ENCODE results near the gene RNASE2. TPM values are rescaled to one million over a fixed set of nuclear protein-coding genes. Genes with fewer than 3 reads are reported as not detected.

Gene RNASE2
- total RNA-seq, 1 donor from 2014 or later, result not detected

GRCh38 chr14:20997564-20997963 lies 42.3 kb downstream of the RNASE2 start:
- peaks cover 3% of the 10 kb centered on the region for H3K27me3 Mint-ChIP-seq
- H3K36me3 Mint-ChIP-seq (ENCODE audit: insufficient read depth), result peaks cover 16% of the 10 kb centered on the region
- H3K9me3 Mint-ChIP-seq (ENCODE audit: low read depth), result no peaks in the 10 kb centered on the region
- H3K27ac Mint-ChIP-seq, result peak overlapping the region; percentile 87
- peaks cover 20% of the 10 kb centered on the region for H3K4me1 Mint-ChIP-seq (ENCODE audit: low read depth)
- H3K4me3 Mint-ChIP-seq (ENCODE audit: low read depth), result peak overlapping the region; percentile 35
- no peak for TF ChIP-seq CTCF (IDR thresholded peaks at IDR 0.05; ENCODE audit: unreplicated experiment)
- no peak for DNase-seq (ENCODE audit: low spot score, unreplicated experiment)

GRCh38 chr14:20998139-20998538 lies 42.9 kb downstream of the RNASE2 start:
- Mint-ChIP-seq H3K27me3 (peaks cover 3% of the 10 kb centered on the region), H3K4me3 (ENCODE audit: low read depth) (peak overlapping the region; percentile 4), H3K4me1 (ENCODE audit: low read depth) (peaks cover 25% of the 10 kb centered on the region), H3K36me3 (ENCODE audit: insufficient read depth) (peaks cover 14% of the 10 kb centered on the region), H3K27ac (peak overlapping the region; percentile 87), H3K9me3 (ENCODE audit: low read depth) (no peaks in the 10 kb centered on the region)
- TF ChIP-seq CTCF (IDR thresholded peaks at IDR 0.05; ENCODE audit: unreplicated experiment), result no peak
- no peak for DNase-seq (ENCODE audit: low spot score, unreplicated experiment)

GRCh38 chr14:20998674-20999366 lies 43.5 kb downstream of the RNASE2 start, which contains the start of gene SLC39A2:
Gene SLC39A2 (plus strand): TSS chr14:20999293. CDS start chr14:20999447, 154 bp downstream.
- DNase-seq (ENCODE audit: low spot score, unreplicated experiment), result no peak
- Mint-ChIP-seq H3K27ac (peak within 1 kb of the TSS; percentile 87), H3K27me3 (peaks cover 3% of the 10 kb centered on the region), H3K9me3 (ENCODE audit: low read depth) (no peaks in the 10 kb centered on the region), H3K4me1 (ENCODE audit: low read depth) (peaks cover 26% of the 10 kb centered on the region), H3K36me3 (ENCODE audit: insufficient read depth) (peaks cover 12% of the 10 kb centered on the region), H3K4me3 (ENCODE audit: low read depth) (peak within 1 kb of the TSS; percentile 4)
- TF ChIP-seq CTCF (IDR thresholded peaks at IDR 0.05; ENCODE audit: unreplicated experiment), result no peak

- Mint-ChIP-seq H3K36me3 (ENCODE audit: insufficient read depth) (peaks cover 11% of the 10 kb centered on the region), H3K27ac (no peak overlapping the region), H3K4me1 (ENCODE audit: low read depth) (peaks cover 30% of the 10 kb centered on the region), H3K4me3 (ENCODE audit: low read depth) (no peak overlapping the region), H3K27me3 (peaks cover 3% of the 10 kb centered on the region), H3K9me3 (ENCODE audit: low read depth) (no peaks in the 10 kb centered on the region)
- TF ChIP-seq CTCF (IDR thresholded peaks at IDR 0.05; ENCODE audit: unreplicated experiment), result no peak
- DNase-seq (ENCODE audit: low spot score, unreplicated experiment), result no peak
These were observed 44.3 kb downstream of the RNASE2 start for GRCh38 chr14:20999591-20999990.

GRCh38 chr14:21001218-21001617 lies 45.9 kb downstream of the RNASE2 start:
- DNase-seq (ENCODE audit: low spot score, unreplicated experiment), result no peak
- Mint-ChIP-seq H3K9me3 (ENCODE audit: low read depth) (no peaks in the 10 kb centered on the region), H3K36me3 (ENCODE audit: insufficient read depth) (peaks cover 3% of the 10 kb centered on the region), H3K4me3 (ENCODE audit: low read depth) (no peak overlapping the region), H3K27me3 (peaks cover 3% of the 10 kb centered on the region), H3K27ac (no peak overlapping the region), H3K4me1 (ENCODE audit: low read depth) (peaks cover 29% of the 10 kb centered on the region)
- no peak for TF ChIP-seq CTCF (IDR thresholded peaks at IDR 0.05; ENCODE audit: unreplicated experiment)

All from progenitor cell of endocrine pancreas (in vitro differentiated cells).